ENCODE data around the gene WDR47. TPM values are rescaled to one million over a fixed set of nuclear protein-coding genes. Genes with fewer than 3 reads are reported as not detected.

WDR47 gene
- total and polyA plus RNA-seq, 9 donors = 7.3 to 21.3 (median 12.6) TPM

DNA sequence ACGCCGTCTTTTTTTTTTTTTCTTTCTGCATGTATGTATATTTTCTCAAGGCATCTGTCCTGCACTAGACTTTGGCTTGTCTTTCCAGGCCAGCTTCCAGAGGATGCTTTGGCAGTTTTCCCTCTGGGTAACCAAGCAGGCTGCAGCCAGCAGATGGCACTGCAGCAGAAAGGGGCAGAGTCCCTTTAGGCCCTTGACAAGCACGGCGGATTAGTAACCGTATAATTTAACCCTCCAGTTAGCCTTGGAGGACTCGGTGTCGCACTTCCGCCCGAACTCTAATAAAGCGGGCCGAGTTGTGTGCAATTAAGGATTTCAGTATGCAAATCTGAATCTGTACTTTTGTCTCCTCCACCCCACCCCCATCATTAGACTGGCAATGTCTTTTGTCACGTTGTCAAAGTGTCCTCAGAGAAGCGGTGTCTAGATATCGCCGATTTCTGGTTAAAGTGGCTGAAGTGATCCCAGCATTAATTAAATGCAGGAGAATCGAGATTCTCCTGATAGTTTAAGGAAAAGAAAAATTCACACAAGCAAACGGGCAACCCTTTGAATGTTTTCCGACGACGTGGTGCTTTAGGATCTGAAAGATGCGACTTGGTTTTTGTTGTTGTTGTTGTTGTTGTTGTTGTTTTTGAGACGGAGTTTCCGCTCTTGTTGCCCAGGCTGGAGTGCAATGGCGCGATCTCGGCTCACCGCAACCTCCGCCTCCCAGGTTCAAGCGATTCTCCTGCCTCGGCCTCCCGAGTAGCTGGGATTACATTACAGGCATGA lies 47.5 kb upstream of the WDR47 start:
- Histone ChIP-seq H3K4me1 (ENCODE audit: insufficient read depth) (peaks cover 4% of the 10 kb centered on the region), H3K36me3 (no peaks in the 10 kb centered on the region), H3K27ac (no peak overlapping the region), H3K27me3 (no peaks in the 10 kb centered on the region), H3K4me3 (peak overlapping the region; percentile 89), H3K9me3 (no peaks in the 10 kb centered on the region)
- TF ChIP-seq, protein P1, sequence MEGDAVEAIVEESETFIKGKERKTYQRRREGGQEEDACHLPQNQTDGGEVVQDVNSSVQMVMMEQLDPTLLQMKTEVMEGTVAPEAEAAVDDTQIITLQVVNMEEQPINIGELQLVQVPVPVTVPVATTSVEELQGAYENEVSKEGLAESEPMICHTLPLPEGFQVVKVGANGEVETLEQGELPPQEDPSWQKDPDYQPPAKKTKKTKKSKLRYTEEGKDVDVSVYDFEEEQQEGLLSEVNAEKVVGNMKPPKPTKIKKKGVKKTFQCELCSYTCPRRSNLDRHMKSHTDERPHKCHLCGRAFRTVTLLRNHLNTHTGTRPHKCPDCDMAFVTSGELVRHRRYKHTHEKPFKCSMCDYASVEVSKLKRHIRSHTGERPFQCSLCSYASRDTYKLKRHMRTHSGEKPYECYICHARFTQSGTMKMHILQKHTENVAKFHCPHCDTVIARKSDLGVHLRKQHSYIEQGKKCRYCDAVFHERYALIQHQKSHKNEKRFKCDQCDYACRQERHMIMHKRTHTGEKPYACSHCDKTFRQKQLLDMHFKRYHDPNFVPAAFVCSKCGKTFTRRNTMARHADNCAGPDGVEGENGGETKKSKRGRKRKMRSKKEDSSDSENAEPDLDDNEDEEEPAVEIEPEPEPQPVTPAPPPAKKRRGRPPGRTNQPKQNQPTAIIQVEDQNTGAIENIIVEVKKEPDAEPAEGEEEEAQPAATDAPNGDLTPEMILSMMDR (IDR thresholded peaks at IDR 0.05) = no peak
- TF ChIP-seq POLR2A (IDR thresholded peaks at IDR 0.05) (no peak), EP300 (IDR thresholded peaks at IDR 0.05) (no peak)
- intact Hi-C loops (cut with DNase I) = loop anchor here in 1 of 4 donors (10.0 kb wide), 1 partner anchor 135 kb away; no protein-coding TSS in a partner anchor
- peak in 3 of 5 donors; percentile 27 to 55 (median 49) for DNase-seq
- WGBS, 3 donors = 69 to 86% (median 79%) methylated on average over 31 of the region's 31 CpGs

DNA sequence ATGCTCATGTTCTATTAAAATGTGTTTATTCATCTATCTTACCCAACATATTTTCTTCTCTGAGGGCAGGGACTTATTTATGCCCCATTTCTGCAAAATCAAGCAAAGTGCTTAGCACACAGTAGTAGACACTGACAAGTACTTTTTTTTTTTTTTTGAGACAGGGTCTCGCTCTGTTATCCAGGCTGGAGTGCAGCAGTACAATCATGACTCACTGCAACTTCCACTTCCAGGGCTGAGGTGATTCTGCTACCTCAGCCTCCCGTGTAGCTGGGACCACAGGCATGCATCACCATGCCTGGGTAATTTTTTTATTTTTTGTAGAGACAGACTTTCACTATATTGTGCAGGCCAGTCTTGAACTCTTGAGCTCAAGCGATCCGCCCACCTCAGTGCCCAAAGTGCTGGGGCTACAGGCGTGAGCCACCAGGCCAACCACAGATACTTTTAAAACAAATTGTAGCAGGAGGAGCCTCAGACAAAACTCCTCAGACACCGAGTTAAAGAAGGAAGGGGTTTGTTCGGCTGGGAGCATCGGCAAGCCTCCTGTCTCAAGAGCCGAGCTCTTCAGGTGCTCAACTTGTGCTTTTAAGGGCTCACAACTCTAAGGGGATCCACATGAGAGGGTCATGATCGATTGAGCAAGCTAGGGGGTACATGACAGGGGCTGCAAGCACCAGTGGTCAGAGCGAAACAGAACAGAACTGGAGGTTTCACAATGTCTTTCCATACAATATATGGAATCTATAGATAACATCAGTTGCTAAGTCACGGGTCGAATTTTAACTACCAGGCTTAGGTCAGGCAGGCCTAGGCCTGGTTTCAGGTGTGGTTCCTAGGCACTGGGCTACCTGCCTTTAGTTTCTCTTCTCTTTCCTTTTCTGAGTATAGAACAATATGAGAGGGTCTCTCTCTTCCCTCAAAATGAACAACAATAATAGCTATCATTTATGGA lies 42.9 kb upstream of the WDR47 start:
- no peak overlapping the region for H3K4me3 ChIP-seq
- DNase-seq = no peak
- TF ChIP-seq EP300 (IDR thresholded peaks at IDR 0.05) (no peak), POLR2A (IDR thresholded peaks at IDR 0.05) (no peak)
- TF ChIP-seq, protein P1 (IDR thresholded peaks at IDR 0.05) = no peak
- no peaks in the 10 kb centered on the region for H3K36me3 ChIP-seq
- no peaks in the 10 kb centered on the region for H3K27me3 ChIP-seq
- WGBS, 3 donors = 84 to 88% (median 86%) methylated on average over 13 of the region's 13 CpGs
- intact Hi-C loops (cut with DNase I) = no loop called here
- H3K4me1 ChIP-seq (ENCODE audit: insufficient read depth) = peaks cover 3% of the 10 kb centered on the region
- H3K27ac ChIP-seq = no peak overlapping the region
- H3K9me3 ChIP-seq = no peaks in the 10 kb centered on the region

DNA sequence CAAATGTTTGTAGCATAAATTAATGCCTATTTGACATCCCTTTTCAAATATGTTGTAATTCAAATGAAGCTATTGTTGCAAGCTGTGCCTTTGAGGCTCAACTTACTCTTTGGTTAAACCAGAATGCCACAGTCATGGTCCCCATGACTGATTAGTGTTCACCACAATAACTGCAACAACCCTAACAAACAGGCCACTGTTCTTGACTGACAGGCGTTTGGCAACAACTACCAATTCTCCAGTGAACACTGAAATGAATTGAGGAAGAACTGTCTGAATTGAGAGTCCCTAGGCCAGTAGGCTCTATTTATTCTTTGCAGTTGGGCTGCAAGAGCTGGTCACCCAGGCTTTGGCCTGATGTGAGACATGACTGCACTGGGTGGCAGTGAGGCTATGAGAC lies 42.0 kb upstream of the WDR47 start:
- no peaks in the 10 kb centered on the region for H3K27me3 ChIP-seq
- TF ChIP-seq POLR2A (IDR thresholded peaks at IDR 0.05) = no peak
- no peak for TF ChIP-seq EP300 (IDR thresholded peaks at IDR 0.05)
- TF ChIP-seq, protein P1 (IDR thresholded peaks at IDR 0.05) = no peak
- H3K36me3 ChIP-seq = no peaks in the 10 kb centered on the region
- H3K9me3 ChIP-seq = no peaks in the 10 kb centered on the region
- H3K4me3 ChIP-seq = no peak overlapping the region
- intact Hi-C loops (cut with DNase I) = no loop called here
- H3K27ac ChIP-seq = no peak overlapping the region
- no peak for DNase-seq
- 51 to 61% (median 60%) methylated on average over 1 of the region's 1 CpG for whole genome bisulfite sequencing, 3 donors
- peaks cover 1% of the 10 kb centered on the region for H3K4me1 ChIP-seq (ENCODE audit: insufficient read depth)

DNA sequence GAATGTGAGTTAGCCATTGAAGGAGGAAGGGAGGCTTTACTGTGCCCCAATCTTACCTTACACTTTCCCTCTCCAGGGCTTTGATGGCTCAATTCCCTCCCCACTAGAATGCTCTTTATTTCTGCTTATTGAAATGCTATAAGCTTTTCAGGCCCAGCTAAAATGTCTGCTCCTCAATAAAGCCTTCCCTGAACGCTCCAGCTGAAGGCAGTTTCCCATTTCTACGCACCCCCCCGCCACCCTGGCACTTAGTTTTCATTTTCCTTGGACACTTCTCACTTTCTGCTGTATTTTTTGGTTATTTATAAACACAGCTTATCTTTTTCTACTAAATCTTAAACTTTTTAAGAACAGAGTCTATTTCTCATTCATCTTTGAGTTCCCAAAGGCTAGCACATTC lies 41.6 kb upstream of the WDR47 start:
- Histone ChIP-seq H3K27ac (no peak overlapping the region), H3K9me3 (no peaks in the 10 kb centered on the region), H3K27me3 (no peaks in the 10 kb centered on the region), H3K4me1 (ENCODE audit: insufficient read depth) (peaks cover 1% of the 10 kb centered on the region), H3K4me3 (no peak overlapping the region), H3K36me3 (no peaks in the 10 kb centered on the region)
- intact Hi-C loops (cut with DNase I) = no loop called here
- WGBS, 3 donors = 22 to 38% (median 29%) methylated on average over 3 of the region's 3 CpGs
- DNase-seq = peak in 3 of 5 donors; percentile 24 to 57 (median 37)
- no peak for TF ChIP-seq POLR2A (IDR thresholded peaks at IDR 0.05)
- TF ChIP-seq, protein P1 (IDR thresholded peaks at IDR 0.05) = no peak
- TF ChIP-seq EP300 (IDR thresholded peaks at IDR 0.05) = no peak

Measured in ovary (tissue), 9 donors.